Neural cell (in vitro differentiated cells): Measurements from ENCODE around the gene CUX1. TPM values are rescaled to one million over a fixed set of nuclear protein-coding genes. Genes with fewer than 3 reads are reported as not detected.
"Not testable (repeated sequence)": the region's sequence is repeated elsewhere in the genome, so short reads cannot be mapped to it uniquely, and the experiment has no call there.

Experiments used
- H2AFZ ChIP-seq: fragments of 200-600, 300-800 bp; sonication (generic), shearing (Covaris generic); 2 replicates; pipeline ENCODE4 v1.6.0; 2014; ENCODE audit warnings: low read depth, mild to moderate bottlenecking, antibody characterized with exemption, low read length, moderate library complexity
- H3F3A ChIP-seq: fragments of 200-600 bp; shearing (Covaris generic); 2 replicates; pipeline ENCODE4 v1.6.1; 2016; ENCODE audit warnings: mild to moderate bottlenecking, moderate library complexity, mixed read lengths, antibody characterized with exemption, low read length; ENCODE audit not compliant: insufficient read depth, poor library complexity, severe bottlenecking
- H3K27ac ChIP-seq: fragments of 200-600, 300-800 bp; sonication (generic), shearing (Covaris generic); 2 replicates; pipeline ENCODE4 v1.5.1; 2014; ENCODE audit warnings: mild to moderate bottlenecking, low read length, moderate library complexity
- H3K27me3 ChIP-seq: fragments of 300-800, 200-600 bp; sonication (generic), shearing (Covaris generic); 2 replicates; pipeline ENCODE4 v1.6.0; 2014; ENCODE audit warnings: mild to moderate bottlenecking, low read depth, low read length, moderate library complexity; ENCODE audit not compliant: insufficient read depth
- H3K36me3 ChIP-seq: fragments of 300-800, 200-600 bp; sonication (generic), shearing (Covaris generic); 2 replicates; pipeline ENCODE4 v1.5.1; 2014; ENCODE audit warnings: mild to moderate bottlenecking, antibody characterized with exemption, low read length, moderate library complexity; ENCODE audit not compliant: insufficient read depth
- H3K4me2 ChIP-seq: fragments of 300-800, 200-600 bp; sonication (generic), shearing (Covaris generic); 2 replicates; pipeline ENCODE4 v1.6.0; 2014; ENCODE audit warnings: mild to moderate bottlenecking, low read length
- H3K4me3 ChIP-seq: fragments of 300-800, 200-600 bp; sonication (generic), shearing (Covaris generic); 2 replicates; pipeline ENCODE4 v1.5.1; 2014; ENCODE audit warnings: mild to moderate bottlenecking, low read length, moderate library complexity
- H3K79me2 ChIP-seq: fragments of 200-600 bp; shearing (Covaris generic); replicated peaks from 2 replicates; pipeline ENCODE4 v1.6.0; 2014; ENCODE audit warnings: mild to moderate bottlenecking, low read length, moderate library complexity; ENCODE audit not compliant: insufficient read depth
- H3K9ac ChIP-seq: fragments of 300-800, 200-600 bp; sonication (generic), shearing (Covaris generic); 2 replicates; pipeline ENCODE4 v1.6.1; 2016; ENCODE audit warnings: mild to moderate bottlenecking, low read length, mixed read lengths
- H3K9me2 ChIP-seq: fragments of 200-600 bp; shearing (Covaris generic); 2 replicates; pipeline ENCODE4 v1.6.1; 2016; ENCODE audit warnings: mild to moderate bottlenecking, low read length, mixed read lengths; ENCODE audit not compliant: insufficient read depth
- H3K9me3 ChIP-seq: fragments of 200-600, 300-800 bp; sonication (generic), shearing (Covaris generic); 2 replicates; pipeline ENCODE4 v1.6.1; 2016; ENCODE audit warnings: mild to moderate bottlenecking, mixed run types, low read length, moderate library complexity, mixed read lengths
- H4K20me1 ChIP-seq: fragments of 200-600 bp; shearing (Covaris generic); 2 replicates; pipeline ENCODE4 v1.6.1; 2016; ENCODE audit warnings: mild to moderate bottlenecking, mixed run types; ENCODE audit not compliant: insufficient read depth
- CTCF ChIP-seq: fragments of 450-650 bp; IDR thresholded peaks from 2 replicates; pipeline ENCODE4 v1.5.1; 2014; ENCODE audit warnings: antibody characterized with exemption, mild to moderate bottlenecking, moderate library complexity; ENCODE audit not compliant: poor library complexity, severe bottlenecking
- EP300 ChIP-seq: fragments of 450-650 bp; conservative IDR thresholded peaks from 2 replicates; pipeline ENCODE4 v1.6.1; 2014; ENCODE audit warnings: antibody characterized with exemption, mild to moderate bottlenecking, moderate library complexity; ENCODE audit not compliant: poor library complexity, severe bottlenecking
- MXI1 ChIP-seq: fragments of 450-650 bp; conservative IDR thresholded peaks from 2 replicates; pipeline ENCODE4 v1.6.1; 2014; ENCODE audit warnings: antibody characterized with exemption, mild to moderate bottlenecking; ENCODE audit not compliant: poor library complexity, severe bottlenecking
- POLR2AphosphoS5 ChIP-seq: IDR thresholded peaks from 2 replicates; pipeline ENCODE4 v1.6.1; 2012
- REST ChIP-seq: IDR thresholded peaks from 2 replicates; pipeline ENCODE4 v1.6.1; 2012; ENCODE audit warnings: borderline replicate concordance
- TAF1 ChIP-seq: IDR thresholded peaks from 2 replicates; pipeline ENCODE4 v1.6.1; 2012; ENCODE audit warnings: low read depth
- polyA plus RNA-seq: library from polyadenylated mRNA; depleted of rRNA; stranded (reverse); fragments of >200 nt; gene quantifications from 2 replicates; pipeline ENCODE4 v1.2.3, GENCODE V29; 2014

CUX1 gene
- polyA plus RNA-seq, 1 donor from 2014 or later = 26.6 TPM

GRCh38 chr7:101919363-101920115 lies 102.1 kb downstream of the CUX1 start:
- peaks cover 6% of the 10 kb centered on the region for H3K36me3 ChIP-seq
- TF ChIP-seq REST (no peak), MXI1 (no peak), CTCF (no peak)
- H3F3A ChIP-seq = no peaks in the 10 kb centered on the region
- H2AFZ ChIP-seq = no peak overlapping the region
- H3K9me3 ChIP-seq = no peaks in the 10 kb centered on the region
- H3K4me3 ChIP-seq = no peak overlapping the region
- no peak overlapping the region for H3K9ac ChIP-seq
- H3K27me3 ChIP-seq = no peaks in the 10 kb centered on the region
- no peak overlapping the region for H3K4me2 ChIP-seq
- no peak overlapping the region for H3K27ac ChIP-seq
- H3K79me2 ChIP-seq = peaks cover 3% of the 10 kb centered on the region
- H3K9me2 ChIP-seq = no peaks in the 10 kb centered on the region
- H4K20me1 ChIP-seq = no peaks in the 10 kb centered on the region

GRCh38 chr7:101921061-101921460 lies 103.6 kb downstream of the CUX1 start:
- H3K27me3 ChIP-seq = no peaks in the 10 kb centered on the region
- no peaks in the 10 kb centered on the region for H4K20me1 ChIP-seq
- H3K79me2 ChIP-seq = peaks cover 3% of the 10 kb centered on the region

GRCh38 chr7:101921546-101922489 lies 104.4 kb downstream of the CUX1 start:
- not testable (repeated sequence) for H3F3A ChIP-seq, H3K79me2 ChIP-seq, H3K27me3 ChIP-seq, H4K20me1 ChIP-seq, H3K36me3 ChIP-seq, H2AFZ ChIP-seq, H3K9ac ChIP-seq, H3K4me2 ChIP-seq, H3K9me3 ChIP-seq, H3K4me3 ChIP-seq, H3K9me2 ChIP-seq, H3K27ac ChIP-seq

More at GRCh38 chr7:101921061-101921460, 103.6 kb downstream of the CUX1 start:
- H3K4me2 ChIP-seq = no peak overlapping the region
- no peak overlapping the region for H3K27ac ChIP-seq
- H3K9ac ChIP-seq = no peak overlapping the region
- H3K9me2 ChIP-seq = no peaks in the 10 kb centered on the region
- H3K4me3 ChIP-seq = no peak overlapping the region
- no peaks in the 10 kb centered on the region for H3K9me3 ChIP-seq
- peaks cover 6% of the 10 kb centered on the region for H3K36me3 ChIP-seq
- no peaks in the 10 kb centered on the region for H3F3A ChIP-seq
- H2AFZ ChIP-seq = no peak overlapping the region
- TF ChIP-seq EP300 (no peak), MXI1 (no peak), REST (no peak), TAF1 (no peak), POLR2AphosphoS5 (no peak)
